ENCODE results near the gene RPH3AL.

Gene RPH3AL, protein sequence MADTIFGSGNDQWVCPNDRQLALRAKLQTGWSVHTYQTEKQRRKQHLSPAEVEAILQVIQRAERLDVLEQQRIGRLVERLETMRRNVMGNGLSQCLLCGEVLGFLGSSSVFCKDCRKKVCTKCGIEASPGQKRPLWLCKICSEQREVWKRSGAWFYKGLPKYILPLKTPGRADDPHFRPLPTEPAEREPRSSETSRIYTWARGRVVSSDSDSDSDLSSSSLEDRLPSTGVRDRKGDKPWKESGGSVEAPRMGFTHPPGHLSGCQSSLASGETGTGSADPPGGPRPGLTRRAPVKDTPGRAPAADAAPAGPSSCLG

DNA sequence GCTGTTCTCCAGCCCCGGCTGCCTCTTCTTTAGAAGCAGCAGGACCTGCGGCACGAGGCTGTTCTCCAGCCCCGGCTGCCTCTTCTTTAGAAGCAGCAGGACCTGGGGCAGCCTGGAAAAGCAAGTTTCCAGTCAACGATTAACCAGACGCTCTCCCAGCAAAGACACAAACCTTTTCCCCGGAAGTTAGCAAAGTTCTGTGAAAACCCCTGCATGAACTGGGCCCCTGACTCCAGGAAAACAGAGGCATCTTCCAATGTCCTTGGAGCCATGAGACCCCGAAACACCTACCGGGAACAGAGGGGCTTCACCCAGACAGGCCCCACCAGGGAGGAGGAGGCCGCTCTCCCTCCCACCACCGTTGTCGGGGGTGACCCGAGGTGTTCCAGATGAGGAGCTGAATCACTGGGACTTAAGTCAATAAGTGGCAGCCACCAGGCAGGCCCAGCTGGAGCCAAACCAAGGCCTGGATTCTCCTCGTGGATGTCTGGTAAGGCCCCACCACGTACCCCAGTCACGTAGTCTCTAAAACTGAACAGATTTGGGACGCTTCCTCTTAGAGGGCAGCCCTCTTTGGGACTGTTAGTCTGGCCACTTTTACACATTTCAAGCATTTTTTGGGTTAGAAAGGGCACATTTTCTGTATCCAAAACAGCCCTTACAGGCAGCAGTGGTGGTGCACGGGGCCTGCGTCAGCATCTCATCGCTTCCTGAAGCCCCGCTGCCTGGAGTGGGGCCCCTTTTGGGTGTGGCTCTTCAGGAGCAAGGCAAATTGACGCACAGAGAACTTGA is at the start of gene RPH3AL:
TSS of gene RPH3AL (minus strand) at position 387 of the 792 bp plus-strand sequence. CDS start 25,264 bp downstream, outside the sequence.
- no peak for DNase-seq (ENCODE audit: low read depth)

DNA sequence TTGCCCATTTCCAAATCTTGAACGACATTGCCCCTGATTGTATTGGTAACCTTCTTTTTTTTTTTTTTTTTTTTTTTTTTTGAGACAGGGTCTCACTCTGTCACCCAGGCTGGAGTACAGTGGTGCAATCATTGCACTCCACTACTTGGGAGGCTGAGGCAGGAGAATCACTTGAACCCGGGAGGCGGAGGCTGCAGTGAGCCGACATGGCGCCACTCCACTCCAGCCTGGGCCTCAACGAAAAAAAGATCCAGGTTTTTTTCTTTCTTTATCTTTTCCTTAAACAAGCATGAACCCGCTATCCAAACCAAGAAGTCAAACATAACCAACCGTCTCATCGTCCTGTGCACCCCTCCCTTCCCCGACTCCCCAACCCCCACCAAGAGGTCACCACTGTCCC is 47.6 kb upstream of the RPH3AL start:
- DNase-seq (ENCODE audit: low read depth), result no peak

DNA sequence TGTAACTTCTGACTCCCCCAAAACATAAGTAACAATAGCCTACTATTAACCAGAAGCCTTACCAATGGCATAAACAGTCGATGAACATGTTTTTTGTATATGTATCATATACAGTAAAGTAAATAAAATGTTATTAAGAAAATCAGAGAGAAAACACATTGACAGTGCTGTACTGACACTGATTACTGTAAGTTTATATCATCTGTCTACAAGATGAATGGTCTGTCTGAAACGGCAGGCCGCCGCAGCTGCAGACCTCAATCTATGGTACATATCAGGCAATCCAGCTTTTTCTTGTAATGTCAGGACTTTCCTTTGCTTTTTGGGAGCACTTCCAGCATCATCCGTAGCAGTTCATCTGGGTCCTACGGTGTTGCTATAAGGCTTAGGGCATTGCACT is 44.2 kb upstream of the RPH3AL start:
- no peak for DNase-seq (ENCODE audit: low read depth)

DNA sequence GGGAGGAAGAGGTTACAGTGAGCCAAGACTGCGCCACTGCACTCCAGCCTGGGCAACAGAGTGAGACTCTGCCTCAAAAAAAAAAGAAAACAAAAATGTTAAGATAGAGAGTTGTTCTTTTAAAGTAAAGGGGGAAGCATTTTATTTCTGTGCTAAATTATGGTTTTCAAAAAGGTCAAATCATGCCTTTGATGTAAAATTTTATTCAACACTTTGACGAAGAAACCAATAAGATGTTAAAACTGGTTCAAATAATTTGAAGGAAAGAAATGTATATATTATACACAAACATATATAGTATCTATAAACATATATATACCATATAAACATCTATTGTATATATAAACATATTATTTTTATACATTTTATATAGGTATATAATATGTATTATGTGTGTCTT is 43.4 kb upstream of the RPH3AL start:
- DNase-seq (ENCODE audit: low read depth), result no peak

DNA sequence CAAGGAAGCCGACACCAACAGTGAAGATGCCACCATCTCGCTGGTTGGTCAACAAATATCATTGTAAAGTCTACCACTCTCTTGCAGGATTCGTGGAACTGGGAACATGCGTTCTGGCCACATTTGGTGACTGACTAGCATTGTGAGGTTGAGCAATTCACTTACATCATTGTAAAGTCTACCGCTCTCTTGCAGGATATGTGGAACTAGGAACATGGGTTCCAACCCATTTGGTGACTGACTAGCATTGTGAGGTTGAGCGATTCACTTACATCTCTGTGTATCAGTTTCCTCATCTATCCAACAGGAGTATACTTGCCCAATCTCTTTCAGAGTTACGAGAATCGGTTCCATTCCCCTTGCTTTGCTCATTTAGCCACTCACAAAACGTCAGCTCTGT is 42.6 kb upstream of the RPH3AL start:
- DNase-seq (ENCODE audit: low read depth), result no peak

DNA sequence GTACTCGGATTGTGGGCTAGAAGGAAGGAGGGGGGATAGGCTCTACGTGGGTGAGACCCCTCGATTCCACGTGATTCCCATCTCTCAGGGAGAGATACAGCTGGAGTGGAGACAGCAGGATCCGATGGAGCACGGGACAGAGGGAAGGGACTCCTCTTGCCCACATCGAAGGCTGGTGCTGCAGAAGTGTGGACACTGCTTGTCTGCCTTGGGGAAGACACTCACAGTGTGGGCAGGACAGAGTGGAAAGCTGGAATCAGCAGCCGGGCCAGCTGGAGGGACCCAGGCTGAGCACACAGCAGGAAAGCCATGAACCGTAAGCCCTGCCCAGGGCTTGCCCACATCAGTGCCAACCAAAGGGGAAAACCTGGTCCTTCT is 42.1 kb upstream of the RPH3AL start:
- no peak for DNase-seq (ENCODE audit: low read depth)

DNA sequence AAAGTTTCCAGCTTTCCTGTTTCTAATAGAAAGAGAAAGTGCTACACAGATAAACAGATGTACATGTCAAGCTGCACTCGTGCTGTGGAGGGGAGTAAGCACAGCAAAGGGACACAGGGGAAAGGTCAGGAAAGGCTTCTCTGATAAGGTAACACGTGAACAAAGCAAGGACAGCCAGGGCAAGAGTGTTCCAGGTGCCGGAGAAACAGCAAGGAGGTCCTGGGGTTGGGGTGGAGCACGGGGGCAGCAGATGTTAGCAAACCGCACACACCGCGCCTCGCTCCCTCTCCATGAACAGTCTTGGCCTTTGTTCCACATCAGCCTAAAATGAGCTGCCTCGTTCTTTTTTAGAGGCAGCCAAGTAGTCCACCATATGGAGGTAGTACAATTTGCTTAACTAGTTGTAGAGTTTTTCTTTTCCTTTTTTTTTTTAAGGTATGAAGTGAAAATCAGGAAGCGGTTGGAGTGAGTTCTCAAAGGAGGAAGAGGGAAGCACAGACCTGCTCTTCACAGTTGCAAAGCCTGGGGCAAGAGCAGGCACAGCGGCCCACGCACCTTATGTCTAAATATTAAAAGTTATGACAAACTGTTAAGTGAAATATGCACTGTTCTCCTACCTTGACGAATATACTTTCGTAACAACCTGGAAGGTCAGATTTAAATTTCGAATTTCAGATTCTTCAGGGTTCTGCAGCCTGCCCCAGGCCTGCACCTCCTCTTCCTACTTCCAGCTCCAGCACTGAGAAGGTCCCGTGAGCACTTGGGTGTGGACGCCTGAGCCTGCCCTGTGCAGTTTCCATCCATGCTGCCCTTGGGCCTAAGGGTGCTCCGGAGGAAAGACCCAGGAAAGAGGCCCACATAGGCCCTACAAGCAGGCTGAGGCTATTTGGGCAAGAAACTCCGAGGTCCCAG is 41.5 kb upstream of the RPH3AL start:
- DNase-seq (ENCODE audit: low read depth), result no peak

DNA sequence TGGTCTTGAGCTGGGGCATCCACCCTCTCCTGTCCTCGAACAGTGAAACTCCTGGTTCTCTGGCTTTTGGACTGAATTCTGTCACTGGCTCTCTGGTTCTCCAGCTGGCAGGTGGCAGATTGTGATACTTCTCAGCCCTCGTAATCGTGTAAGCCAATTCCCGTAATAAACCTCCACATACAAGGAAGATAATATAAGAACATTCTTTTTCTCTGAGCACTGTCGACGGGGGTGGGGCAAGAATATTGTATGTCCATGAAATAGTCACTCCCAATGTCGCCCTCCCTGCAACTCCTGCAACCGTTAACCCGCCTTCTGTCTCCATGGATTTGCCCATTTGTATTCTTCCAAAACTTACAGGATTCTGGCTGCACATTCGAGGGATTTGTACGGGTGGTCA is 39.2 kb upstream of the RPH3AL start:
- DNase-seq (ENCODE audit: low read depth), result no peak

DNA sequence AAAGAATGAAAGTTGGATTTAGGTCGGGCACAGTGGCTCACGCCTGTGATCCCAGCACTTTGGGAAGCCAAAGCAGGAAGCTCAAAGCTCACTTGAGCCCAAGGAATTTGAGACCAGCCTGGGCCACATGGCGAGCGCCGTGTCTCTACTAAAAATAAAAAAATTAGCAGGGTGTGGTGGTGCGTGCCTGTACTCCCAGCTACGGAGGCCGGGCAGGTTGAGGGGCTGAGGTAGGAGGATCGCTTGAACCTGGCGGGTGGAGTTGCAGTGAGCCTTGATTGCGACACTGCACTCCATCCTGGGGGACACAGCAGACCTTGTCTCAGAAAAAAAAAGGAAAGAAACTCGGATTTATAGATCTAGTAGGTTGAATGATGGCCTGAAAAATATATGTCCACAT is 37.4 kb upstream of the RPH3AL start:
- no peak for DNase-seq (ENCODE audit: low read depth)

DNA sequence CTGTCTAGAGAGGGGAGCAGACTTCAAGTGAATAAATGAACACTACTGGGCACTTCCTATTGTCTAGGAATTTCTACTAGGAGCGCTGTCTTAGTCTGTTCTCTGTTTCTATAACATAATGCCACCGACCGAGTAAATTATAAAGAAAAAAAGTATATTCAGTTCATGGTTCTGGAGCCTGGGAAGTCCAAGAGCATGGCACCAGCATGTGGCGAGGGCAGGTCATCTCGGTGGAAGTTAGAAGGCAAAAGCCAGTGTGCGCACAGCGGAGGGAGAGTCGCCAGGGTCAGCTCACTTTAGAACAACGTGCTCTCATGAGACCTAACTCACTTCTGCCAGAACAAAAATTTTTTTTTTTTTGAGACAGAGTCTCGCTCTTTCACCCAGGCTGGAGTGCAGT is 35.5 kb upstream of the RPH3AL start:
- no peak for DNase-seq (ENCODE audit: low read depth)

DNA sequence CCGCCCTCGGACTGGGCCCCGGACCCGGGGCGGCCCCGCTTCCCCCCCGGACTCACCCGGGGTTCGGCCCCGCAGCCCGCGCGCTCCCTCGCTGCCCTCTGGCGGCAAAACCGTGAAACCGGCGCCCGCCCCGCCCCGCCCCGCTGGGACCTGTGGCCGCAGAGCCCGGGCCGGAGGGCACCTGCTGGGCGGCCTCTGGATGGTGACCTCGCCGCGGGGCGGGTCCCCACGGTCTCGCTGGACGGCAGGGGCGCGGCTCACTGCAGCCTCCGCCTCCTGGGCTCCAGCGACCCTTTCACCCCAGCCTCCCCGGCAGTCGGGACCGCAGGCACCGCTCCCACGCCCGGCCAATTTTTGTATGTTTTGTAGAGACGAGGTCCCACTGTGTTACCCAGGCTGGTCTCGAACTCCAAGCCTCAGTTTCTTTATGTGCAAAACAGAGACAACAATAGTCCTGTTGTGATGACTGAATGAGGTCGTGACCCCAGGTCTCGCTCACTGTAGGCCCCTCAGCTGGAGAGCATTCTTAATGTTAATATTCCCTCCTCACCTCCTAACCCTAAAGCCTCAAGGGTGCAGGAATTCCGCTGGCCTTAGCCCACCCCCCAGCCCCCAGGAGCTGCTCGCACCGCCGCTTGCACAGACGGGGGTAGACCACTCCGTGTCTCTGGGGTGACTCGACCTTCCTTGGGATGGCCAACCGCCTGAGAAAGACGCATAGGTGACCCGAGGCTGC is 33.7 kb upstream of the RPH3AL start:
- DNase-seq (ENCODE audit: low read depth), result peak; percentile 56

DNA sequence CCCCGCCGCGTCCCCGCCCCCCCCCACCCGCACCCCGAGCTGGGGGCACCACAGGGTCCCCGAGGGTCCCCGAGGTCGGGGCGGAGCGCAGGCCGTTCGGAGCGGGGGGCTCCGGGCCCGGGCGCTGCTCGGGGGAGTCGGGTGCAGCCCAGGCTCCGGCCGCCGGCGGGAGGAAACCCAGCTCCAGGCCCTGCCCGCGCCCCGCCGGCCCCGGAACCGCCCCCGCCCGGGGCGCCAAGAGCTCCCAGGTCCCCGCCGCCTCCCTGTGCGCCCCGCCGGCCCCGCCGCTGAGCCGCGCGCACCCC is 33.2 kb upstream of the RPH3AL start:
- DNase-seq (ENCODE audit: low read depth), result no peak

DNA sequence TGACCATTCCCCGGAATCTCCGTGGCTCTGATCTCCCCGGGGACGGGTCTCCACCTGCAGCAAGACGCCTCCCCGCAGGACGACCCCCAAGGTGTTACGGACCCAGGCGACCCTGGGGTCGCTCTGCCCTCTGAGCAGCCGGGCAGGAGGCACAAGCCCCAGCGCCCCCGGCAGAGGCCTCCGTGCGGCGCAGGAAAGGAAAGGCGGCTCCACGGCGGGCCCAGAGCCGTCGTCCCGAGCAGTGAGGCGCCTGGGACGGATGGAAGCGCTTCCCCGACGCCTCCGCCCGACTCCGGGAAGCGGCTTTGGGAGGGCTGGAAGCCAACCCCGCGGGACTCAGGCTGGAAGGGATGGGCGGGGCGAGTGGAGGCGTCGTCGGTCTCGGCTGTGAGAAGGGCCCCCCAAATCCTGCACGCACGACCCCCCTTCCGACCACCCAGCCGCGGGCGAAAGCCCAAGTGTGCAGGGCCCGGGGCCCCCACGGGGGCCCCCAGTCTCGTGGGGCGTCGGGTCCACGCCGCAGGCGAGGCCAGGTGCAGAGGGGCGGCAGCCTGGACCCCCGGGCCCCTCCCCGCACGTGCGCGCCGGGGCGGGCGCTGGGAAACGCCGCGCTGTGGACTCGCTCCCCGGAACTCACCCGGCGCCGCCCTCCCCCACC is 32.7 kb upstream of the RPH3AL start:
- no peak for DNase-seq (ENCODE audit: low read depth)

DNA sequence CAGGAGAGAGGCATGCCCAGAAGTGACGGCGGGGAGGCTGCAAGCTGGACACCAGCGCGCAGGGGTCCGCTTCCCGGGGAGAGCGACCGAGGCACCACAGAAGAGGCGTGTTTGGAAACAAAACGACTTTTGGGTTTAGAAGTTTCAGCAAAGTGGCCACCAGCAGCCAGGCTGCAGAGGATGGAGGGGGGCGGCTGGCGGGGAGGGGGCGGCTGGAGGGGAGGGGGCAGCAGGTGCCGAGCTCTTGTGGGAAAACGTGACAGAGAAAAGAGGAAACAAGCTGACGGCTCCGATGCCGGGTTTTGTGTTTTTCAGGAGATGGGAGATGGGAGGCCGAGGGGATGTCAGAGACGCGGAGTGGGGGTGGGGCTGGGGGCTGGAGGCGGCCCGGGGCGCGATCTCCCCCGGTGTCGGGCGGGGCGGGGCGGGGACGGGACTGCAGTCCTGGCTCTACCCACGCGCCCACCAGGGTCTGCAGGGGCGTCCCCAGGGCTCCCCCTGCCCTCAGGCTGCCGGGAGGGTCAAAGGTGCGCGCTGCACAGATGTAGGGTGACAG is 32.1 kb upstream of the RPH3AL start:
- DNase-seq (ENCODE audit: low read depth), result no peak

DNA sequence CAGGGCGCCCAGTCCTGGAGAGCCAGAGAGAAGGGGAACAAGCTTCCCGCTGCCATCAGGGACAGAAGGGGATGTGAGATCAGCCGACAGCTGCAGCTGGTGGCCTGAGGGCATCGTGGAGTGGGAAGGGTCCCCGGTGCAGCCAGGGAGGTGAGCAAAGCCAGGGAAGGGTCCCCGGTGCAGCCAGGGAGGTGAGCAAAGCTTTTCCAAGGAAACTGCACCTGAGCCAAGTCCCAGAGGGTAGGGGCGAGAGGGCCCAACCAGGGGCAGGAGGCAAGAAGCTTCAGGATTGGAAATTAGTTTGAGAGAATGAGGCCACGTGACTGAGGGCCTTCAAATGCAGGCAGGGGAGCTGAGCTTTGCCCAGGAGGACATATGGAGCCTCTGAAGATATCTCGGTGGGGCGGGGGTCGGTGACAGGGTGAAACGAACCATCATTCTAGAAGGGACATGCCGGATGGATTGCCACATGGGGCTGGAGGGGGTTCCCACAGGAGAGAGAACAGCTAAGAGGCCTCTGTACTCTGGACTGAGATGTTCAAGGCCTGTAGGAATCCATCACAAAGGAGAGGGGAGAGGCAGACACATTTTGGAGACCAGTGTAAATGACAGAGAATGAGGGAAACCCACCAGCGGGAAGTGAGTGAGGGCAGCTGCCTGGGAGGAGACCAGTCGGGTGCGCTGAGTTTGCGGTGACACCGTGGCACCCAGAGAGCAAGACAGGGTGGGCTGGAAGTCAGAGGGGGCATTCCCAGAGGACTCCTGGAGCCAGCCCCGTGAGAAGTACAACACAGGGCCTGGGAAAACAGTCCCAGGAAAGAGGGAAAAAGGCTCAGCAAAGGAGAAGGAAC is 31.4 kb upstream of the RPH3AL start:
- DNase-seq (ENCODE audit: low read depth), result no peak

DNA sequence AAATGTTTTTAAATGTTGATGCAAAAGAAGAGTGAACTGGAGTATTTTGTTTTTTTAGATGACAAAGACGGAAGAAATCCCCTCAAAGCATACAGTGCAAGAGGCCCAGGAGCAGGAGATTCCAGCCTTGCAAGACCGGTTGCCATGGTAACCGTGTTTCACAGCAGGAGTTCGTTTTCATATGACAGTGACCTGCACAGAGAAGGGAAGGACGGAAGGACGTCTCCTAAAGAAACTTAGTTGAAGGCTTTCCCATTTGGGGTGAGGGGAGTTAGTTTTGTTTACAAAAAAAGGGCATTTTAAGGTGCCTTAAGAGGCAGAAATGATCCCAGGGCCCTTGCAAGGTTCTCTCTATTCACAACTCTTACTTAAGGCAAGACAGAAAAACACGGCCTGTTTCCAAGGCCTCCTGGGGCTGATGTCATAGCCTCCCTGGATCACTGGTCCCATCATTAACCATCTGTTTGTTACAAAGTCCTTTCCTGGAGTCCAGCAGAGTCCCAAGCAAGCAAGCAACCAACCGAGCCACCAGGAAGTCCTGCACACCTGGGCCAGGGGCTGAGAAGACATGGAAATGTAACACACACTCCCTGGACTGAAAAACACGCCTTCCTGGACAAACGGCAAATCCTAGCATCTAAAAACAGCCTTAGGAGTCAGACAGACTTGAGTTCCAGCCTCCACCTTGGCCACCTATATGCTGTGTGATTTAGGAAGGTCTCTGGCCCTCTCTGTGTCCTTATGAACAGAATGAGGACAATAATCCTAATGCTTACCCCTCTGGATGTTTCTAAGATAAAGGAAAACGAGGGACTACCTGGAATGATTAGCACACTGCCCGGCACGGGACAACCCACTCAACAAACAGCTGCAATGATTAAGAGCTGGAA is 30.3 kb upstream of the RPH3AL start:
- no peak for DNase-seq (ENCODE audit: low read depth)

DNA sequence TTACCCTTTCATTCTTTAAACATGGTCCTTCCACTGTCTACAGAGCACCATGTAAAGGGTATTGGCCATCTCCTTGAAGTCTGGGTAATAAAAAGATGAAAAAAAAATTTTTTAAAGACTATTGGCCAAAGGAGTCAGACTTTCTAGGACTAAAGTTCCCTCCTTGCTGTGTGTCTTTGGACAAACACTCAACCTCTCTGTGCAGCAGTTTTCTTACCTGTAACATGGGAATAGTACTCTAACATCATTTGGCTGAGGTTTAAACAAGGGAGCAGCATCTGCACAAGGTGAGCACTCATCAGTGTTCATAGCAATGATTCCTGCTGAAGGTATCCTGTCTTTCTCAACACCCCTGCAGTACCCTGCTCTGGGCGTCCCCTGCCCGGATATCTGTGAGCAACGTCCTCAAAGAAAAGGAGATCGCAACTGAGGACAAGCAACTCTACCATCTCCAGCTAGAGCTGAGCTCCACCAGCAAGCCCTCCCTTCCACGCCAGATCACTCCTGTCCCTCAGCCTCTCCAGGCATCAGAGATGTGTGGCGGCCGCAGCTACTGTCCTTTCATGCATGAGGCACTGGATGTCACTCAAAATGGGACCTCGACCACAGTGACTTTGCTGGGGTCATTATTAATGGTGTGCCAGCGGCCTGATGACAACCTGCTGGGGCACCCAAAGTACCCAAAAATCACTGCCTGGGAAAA is 29.5 kb upstream of the RPH3AL start:
- no peak for DNase-seq (ENCODE audit: low read depth)

DNA sequence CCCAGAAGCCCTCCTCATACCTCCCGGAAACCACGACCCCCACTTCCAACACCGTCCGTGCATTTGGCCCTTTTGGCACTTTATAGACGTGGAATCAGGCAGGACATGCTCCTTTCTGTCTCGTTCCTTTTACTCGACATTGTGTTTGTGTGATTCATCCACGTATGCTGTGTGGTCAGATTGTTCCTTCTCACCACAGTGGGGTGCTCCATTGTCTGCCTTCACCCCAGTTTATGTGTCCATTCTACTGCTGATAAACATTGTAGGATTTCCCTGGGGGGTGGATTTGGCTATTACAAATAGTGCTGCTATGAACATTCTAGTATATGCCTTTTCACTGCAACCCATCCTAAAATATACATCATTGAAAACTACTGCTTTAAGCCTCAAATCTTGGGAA is 28.9 kb upstream of the RPH3AL start:
- DNase-seq (ENCODE audit: low read depth), result no peak

All from stimulated activated CD8-positive, alpha-beta memory T cell treated with anti-CD3 and anti-CD28 coated beads, Interleukin-7, amount 100 ng/mL, for 24 hours (primary cell).